PC-3 (cell line): ENCODE measurements around the gene OSBPL1A.

Experiments used
- EZH2 ChIP-seq: fragments of 300-600 bp; sonication (generic); IDR thresholded peaks from one replicate; pipeline ENCODE4 v1.6.1; 2017; ENCODE audit warnings: antibody characterized with exemption, mild to moderate bottlenecking, low read length; ENCODE audit not compliant: unreplicated experiment
- EZH2phosphoT487 ChIP-seq: fragments of 300-600 bp; sonication (generic); IDR thresholded peaks from 2 replicates; pipeline ENCODE4 v1.6.1; 2018; ENCODE audit warnings: mild to moderate bottlenecking, antibody characterized with exemption, low read length, borderline replicate concordance
- TF ChIP-seq, protein P1 (sequence below): fragments of 300-600 bp; sonication (generic); conservative IDR thresholded peaks from 2 replicates; pipeline ENCODE4 v1.5.1; 2017; ENCODE audit warnings: antibody characterized with exemption, low read depth, mild to moderate bottlenecking, low read length

GRCh38 chr18:24140697-24141096, 256.9 kb downstream of the OSBPL1A start:
- TF ChIP-seq, protein P1, sequence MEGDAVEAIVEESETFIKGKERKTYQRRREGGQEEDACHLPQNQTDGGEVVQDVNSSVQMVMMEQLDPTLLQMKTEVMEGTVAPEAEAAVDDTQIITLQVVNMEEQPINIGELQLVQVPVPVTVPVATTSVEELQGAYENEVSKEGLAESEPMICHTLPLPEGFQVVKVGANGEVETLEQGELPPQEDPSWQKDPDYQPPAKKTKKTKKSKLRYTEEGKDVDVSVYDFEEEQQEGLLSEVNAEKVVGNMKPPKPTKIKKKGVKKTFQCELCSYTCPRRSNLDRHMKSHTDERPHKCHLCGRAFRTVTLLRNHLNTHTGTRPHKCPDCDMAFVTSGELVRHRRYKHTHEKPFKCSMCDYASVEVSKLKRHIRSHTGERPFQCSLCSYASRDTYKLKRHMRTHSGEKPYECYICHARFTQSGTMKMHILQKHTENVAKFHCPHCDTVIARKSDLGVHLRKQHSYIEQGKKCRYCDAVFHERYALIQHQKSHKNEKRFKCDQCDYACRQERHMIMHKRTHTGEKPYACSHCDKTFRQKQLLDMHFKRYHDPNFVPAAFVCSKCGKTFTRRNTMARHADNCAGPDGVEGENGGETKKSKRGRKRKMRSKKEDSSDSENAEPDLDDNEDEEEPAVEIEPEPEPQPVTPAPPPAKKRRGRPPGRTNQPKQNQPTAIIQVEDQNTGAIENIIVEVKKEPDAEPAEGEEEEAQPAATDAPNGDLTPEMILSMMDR: no peak
- TF ChIP-seq EZH2phosphoT487 (no peak), EZH2 (no peak)
